Neuron (in vitro differentiated cells): Measurements from ENCODE around the gene TMEM18.
A peak's percentile ranks its signal among the peaks of the same experiment; 100 is the strongest.
"Not testable (repeated sequence)": the region's sequence is repeated elsewhere in the genome, so short reads cannot be mapped to it uniquely, and the experiment has no call there.

Source experiments
- H2AFZ ChIP-seq: one replicate; pipeline ENCODE4 v1.6.1; 2013; ENCODE audit warnings: low read depth, mild to moderate bottlenecking, inconsistent platforms, low read length, moderate library complexity
- H3K27me3 ChIP-seq: one replicate; pipeline ENCODE4 v1.6.1; 2013; ENCODE audit warnings: low read length; ENCODE audit not compliant: insufficient read depth
- H3K36me3 ChIP-seq: one replicate; pipeline ENCODE4 v1.6.1; 2013; ENCODE audit warnings: low read length; ENCODE audit not compliant: insufficient read depth
- H3K4me1 ChIP-seq: one replicate; pipeline ENCODE4 v1.6.1; 2013; ENCODE audit warnings: low read length; ENCODE audit not compliant: insufficient read depth
- H3K4me3 ChIP-seq: 2 replicates; pipeline ENCODE4 v1.5.1; 2013; ENCODE audit warnings: mild to moderate bottlenecking, low read length, moderate library complexity
- H3K9me3 ChIP-seq: one replicate; pipeline ENCODE4 v1.6.1; 2013; ENCODE audit warnings: low read length

TMEM18 gene

DNA sequence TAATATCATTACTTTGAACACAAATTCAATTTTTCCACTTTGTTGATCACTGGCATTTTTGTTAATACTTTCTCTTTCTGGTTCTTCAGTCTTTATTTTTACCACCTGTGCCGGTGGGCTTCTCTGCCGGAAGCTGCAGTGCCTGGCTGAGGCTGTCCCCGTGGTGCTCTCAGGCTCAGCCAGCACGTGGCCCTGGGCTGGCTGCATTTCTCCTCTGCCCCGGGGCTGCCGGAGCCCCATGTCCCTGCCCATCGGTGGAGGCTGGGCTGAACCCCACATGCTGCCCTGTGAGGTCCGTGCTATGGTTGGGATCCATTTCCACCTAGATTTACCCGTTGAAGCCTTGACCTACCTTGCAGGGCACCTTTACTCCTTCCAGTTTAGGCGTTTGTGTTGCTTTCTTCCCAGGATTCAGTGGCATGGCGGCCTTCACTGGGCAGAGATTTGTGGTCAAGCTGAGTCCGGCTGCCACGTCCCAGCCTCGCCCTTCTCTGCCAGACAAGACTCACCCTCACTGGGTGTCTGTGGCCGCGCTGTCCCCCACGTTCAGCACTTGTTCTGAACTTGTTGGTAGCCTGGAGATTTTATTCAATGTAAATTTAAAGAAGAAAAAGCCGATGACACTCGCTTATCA lies 12.8 kb upstream of the TMEM18 start:
- Histone ChIP-seq H3K9me3 (peaks cover 7% of the 10 kb centered on the region), H3K4me1 (no peaks in the 10 kb centered on the region), H3K27me3 (no peaks in the 10 kb centered on the region), H3K4me3 (no peak overlapping the region), H2AFZ (no peak overlapping the region), H3K36me3 (no peaks in the 10 kb centered on the region)

DNA sequence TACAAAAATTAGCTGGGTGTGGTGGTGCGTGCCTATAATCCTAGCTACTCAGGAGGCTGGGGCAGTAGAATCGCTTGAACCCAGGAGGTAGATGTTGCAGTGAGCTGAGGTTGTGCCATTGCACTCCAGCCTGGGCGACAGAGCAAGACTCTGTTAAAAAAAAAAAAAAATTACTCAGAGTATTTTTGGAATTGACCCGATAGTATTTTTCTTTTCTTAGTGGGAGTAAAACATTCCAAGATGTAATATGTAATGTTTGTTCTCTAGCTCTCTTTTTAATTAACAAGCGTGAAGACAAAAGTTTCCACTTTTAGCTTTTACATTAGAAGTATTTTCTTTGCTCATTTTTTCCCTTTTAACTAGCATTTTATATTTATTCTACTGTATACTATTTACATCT lies 12.0 kb upstream of the TMEM18 start:
- H3K4me3 ChIP-seq, result no peak overlapping the region

DNA sequence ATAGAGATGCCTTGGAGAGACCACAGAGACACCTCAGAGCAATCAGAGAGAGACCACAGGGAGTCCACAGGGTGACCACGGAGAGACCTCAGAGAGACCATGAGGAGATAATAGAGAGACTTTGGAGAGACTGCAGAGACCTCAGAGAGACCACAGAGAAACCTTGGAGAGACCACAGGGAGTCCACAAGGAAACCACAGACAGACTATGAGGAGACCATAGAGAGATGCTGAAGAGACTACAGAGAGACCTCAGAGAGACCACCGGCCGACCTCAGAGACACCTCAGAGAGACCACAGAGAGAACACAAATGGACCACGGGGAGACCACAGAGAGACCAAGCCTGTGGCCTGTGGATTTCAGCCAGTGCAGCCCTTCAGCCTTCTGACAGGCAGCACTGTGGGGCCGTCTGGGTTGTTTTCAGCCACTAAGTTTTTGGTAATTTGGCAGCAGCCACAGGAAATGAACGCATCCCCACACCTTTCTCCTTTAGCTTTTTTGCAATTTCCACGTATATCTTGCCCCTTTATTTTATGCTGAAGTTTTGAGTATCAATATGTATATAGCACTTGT lies 11.4 kb upstream of the TMEM18 start:
- H3K36me3 ChIP-seq, result no peaks in the 10 kb centered on the region
- H3K27me3 ChIP-seq, result no peaks in the 10 kb centered on the region
- no peaks in the 10 kb centered on the region for H3K4me1 ChIP-seq
- H2AFZ ChIP-seq, result no peak overlapping the region
- H3K4me3 ChIP-seq, result no peak overlapping the region
- H3K9me3 ChIP-seq, result peaks cover 12% of the 10 kb centered on the region

More for the DNA sequence above, 12.0 kb upstream of the TMEM18 start:
- Histone ChIP-seq H3K27me3 (no peaks in the 10 kb centered on the region), H3K9me3 (peaks cover 7% of the 10 kb centered on the region), H3K4me1 (no peaks in the 10 kb centered on the region), H2AFZ (no peak overlapping the region), H3K36me3 (no peaks in the 10 kb centered on the region)

DNA sequence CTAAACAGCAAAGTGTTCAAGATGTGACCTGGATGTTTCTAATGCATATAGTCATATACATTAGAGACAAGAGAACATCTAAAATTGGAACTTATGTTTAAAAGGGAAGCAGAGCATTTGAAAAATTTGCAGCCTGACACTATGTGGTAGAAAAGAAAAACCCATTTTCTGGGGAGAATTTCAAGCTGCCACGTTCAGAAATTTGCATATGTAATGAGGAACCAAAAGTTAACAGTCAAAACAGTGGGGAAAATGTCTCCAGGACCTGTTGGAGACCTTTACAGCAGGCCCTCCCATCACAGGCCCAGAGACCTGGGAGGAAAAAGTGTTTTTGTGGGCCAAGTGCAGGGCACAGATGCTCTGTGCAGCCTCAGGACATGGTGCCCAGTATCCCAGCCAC lies 8.2 kb upstream of the TMEM18 start:
- no peaks in the 10 kb centered on the region for H3K36me3 ChIP-seq
- H3K9me3 ChIP-seq, result peaks cover 13% of the 10 kb centered on the region
- no peak overlapping the region for H2AFZ ChIP-seq
- H3K4me1 ChIP-seq, result peaks cover 5% of the 10 kb centered on the region
- no peak overlapping the region for H3K4me3 ChIP-seq
- H3K27me3 ChIP-seq, result no peaks in the 10 kb centered on the region

DNA sequence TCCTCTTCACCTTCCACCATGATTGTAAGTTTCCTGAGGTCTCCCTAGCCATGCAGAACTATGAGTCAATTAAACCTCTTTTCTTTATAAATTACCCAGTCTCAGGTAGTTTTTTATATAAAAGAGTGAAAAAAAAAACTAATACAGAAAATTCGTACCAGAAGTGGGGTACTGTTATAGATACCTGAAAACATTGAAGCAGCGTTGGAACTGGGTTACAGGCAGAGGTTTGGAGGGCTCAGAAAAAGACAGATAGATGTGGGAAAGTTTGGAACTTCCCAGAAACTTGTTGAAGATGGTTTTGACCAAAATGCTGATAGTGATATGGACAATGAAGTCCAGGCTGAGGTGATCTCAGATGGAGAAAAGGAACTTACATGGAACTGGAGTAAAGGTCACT lies 7.7 kb upstream of the TMEM18 start:
- H3K4me1 ChIP-seq, H3K36me3 ChIP-seq, H3K4me3 ChIP-seq, H3K27me3 ChIP-seq, H2AFZ ChIP-seq: not testable (repeated sequence)
- peaks cover 13% of the 10 kb centered on the region for H3K9me3 ChIP-seq

DNA sequence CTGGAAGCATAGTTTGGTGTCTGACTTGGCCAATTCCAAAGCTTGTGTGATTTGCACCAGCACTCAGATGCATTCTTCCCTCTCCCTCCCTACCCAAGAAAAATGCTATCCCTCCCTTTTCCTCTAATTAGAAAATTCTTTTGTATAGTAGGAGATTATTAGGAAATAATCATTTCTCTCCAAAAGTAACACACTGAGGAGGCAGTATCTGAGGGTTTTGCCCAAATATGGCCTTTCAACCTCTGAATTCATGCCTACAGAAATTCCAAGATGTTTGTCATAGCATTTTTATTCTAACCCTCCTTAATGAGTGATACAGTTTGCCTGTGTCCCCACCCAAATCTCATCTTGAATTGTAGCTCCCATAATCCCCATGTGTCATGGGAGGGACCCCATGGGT lies 5.0 kb upstream of the TMEM18 start:
- H3K4me3 ChIP-seq, result no peak overlapping the region
- H3K27me3 ChIP-seq, result no peaks in the 10 kb centered on the region
- H3K36me3 ChIP-seq, result no peaks in the 10 kb centered on the region
- H3K4me1 ChIP-seq, result peaks cover 9% of the 10 kb centered on the region
- no peak overlapping the region for H2AFZ ChIP-seq
- H3K9me3 ChIP-seq, result peaks cover 13% of the 10 kb centered on the region

DNA sequence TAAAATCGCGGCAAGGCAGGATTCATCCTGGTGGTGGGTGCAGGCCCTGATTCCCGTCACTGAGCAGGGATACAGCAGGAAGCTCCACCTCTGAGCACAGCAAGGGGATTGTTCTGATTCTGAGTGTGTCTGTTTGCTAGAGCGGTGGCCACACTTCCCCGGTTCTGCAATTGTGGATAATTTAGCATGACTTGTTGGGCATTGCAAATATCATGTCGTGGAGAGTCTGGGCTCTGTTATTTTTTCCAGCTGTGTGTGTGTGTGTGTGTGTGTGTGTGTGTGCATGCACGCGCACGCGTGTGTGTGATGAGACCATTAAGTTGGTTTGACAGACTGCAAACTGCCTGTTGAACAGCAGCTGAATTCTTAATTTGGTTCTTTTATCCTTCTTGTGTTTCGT lies 4.1 kb upstream of the TMEM18 start:
- Histone ChIP-seq H3K36me3 (no peaks in the 10 kb centered on the region), H3K4me1 (peaks cover 9% of the 10 kb centered on the region), H3K9me3 (peaks cover 13% of the 10 kb centered on the region)

DNA sequence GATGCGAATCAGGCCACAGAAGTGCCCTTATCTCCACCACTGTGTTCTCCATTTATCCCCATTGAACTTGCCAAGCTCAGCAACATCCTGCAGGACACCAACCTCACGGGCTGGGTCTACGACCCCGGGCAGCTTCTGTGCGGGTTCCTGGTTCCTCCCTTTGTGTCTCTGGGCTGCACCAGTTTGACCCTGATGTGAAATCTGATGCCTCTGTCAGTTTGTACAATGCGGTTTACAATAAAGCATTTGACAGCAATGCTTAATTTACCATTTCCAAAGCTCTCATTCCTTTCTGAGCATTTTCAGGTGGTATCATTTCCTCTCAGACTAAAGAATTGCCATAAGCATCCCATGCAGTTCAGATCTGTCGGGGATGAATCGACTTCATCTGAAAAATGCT lies 3.3 kb upstream of the TMEM18 start:
- H3K27me3 ChIP-seq, result no peaks in the 10 kb centered on the region

More for the DNA sequence above, 4.1 kb upstream of the TMEM18 start:
- no peak overlapping the region for H3K4me3 ChIP-seq
- no peaks in the 10 kb centered on the region for H3K27me3 ChIP-seq
- no peak overlapping the region for H2AFZ ChIP-seq

DNA sequence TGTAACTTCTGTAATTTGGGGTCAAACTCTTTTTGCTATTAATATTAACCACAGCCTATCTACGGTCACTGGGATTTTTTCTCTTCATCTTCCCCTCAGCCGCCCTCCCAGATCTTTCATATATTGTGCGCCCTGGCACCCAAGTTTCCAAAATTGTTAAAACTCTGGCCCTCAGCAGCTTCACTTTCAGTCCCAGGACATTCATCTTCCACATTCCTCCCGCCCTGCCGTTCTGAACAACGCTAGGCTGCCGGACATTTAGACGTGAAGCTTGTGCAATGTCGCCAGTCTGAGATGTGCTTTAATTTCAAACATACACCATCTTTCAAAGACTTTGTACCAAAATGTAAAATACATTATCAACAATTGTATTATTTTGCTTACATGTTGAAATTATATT lies 1.8 kb upstream of the TMEM18 start:
- no peak overlapping the region for H2AFZ ChIP-seq
- H3K36me3 ChIP-seq, result peaks cover 3% of the 10 kb centered on the region
- peaks cover 22% of the 10 kb centered on the region for H3K4me1 ChIP-seq
- H3K27me3 ChIP-seq, result no peaks in the 10 kb centered on the region
- H3K4me3 ChIP-seq, result no peak overlapping the region
- peaks cover 5% of the 10 kb centered on the region for H3K9me3 ChIP-seq

More for the DNA sequence above, 3.3 kb upstream of the TMEM18 start:
- Histone ChIP-seq H3K9me3 (peaks cover 7% of the 10 kb centered on the region), H3K4me3 (no peak overlapping the region), H3K36me3 (peaks cover under 1% of the 10 kb centered on the region), H3K4me1 (peaks cover 17% of the 10 kb centered on the region), H2AFZ (no peak overlapping the region)

DNA sequence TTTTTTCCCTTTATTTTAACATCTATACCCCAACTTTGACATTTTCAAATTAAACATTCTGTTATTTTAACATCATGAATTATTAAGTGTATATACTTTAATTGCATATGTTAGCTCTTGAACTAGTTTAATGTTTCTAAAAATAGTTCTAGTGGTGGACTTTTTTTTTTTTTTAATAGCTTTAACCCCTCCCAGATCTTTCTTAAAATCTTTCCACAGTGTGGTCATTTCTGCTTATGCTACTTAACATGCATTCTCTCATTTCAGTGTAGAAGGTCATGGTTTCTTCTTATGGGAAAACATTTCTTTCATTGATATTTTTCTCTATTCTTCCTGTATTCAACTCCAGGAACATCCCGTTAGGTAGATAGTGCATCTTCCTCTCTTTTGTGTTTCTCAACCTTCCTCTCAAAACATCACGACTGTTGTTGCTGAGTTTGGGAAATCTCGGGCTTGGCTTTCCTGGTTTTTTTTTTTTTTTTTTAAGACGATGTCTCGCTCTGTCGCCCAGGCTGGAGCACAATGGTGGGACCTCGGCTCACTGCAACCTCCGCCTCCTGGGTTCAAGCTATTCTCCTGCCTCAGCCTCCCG lies 849 bp upstream of the TMEM18 start:
- peak overlapping the region; percentile 10 for H2AFZ ChIP-seq
- no peaks in the 10 kb centered on the region for H3K9me3 ChIP-seq
- H3K36me3 ChIP-seq, result peaks cover 3% of the 10 kb centered on the region
- no peaks in the 10 kb centered on the region for H3K27me3 ChIP-seq
- peak overlapping the region; percentile 72 for H3K4me3 ChIP-seq
- H3K4me1 ChIP-seq, result peaks cover 25% of the 10 kb centered on the region

DNA sequence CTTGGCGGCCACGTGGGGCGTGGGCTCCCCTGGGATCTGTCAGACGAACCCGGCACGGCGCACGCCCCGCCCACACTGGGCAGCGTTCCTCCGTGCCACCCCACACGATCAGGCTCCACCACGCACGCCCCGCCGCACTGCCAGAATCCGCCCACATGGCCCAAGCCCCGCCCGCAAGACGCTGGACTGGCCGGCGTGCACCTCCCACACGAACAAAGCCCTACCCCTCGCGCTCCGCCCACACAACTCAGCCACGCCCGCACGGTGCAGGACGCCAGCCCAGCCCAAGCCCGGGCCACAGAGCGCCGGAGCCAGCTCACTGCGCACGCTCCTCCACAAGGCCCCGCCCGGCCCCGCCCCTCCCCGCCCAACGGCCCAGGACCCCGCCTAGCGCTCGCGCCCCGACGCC lies 555 bp downstream of the TMEM18 start:
- H2AFZ ChIP-seq, result peak overlapping the region; percentile 49

DNA sequence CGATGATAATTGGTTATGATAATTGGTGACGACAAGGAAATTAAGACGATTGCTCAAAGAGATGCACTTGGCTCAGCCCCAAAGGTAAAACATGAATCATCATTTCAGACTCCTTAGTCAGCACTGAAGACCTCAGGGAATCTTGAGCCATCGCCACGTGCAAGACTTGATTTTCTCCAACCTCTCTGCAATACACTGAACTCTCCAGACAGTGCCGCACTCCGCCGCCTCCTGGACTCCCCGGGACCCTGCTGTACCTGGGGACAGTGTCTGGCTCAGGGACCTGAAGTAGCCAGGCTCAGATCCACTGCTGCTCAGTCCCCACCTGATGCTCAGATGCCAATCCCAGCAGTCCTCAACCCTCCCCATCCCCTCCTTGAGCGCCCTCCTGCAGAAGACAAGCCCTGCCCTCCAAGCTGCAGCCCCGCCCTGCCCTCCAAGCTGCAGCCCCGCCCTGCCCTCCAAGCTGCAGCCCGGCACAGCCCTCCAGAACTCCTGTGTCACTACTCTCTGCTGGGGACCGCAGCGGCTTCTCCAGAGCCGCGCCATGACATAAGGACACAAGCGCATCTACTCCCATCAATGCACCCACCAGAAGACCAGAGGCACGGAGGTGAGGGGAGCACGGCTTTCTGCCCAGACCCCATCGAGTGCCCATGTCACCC lies 1.1 kb downstream of the TMEM18 start:
- Histone ChIP-seq H2AFZ (peak overlapping the region; percentile 49), H3K9me3 (no peaks in the 10 kb centered on the region), H3K4me3 (peak overlapping the region; percentile 82), H3K36me3 (peaks cover 8% of the 10 kb centered on the region), H3K27me3 (no peaks in the 10 kb centered on the region), H3K4me1 (peaks cover 25% of the 10 kb centered on the region)

More for the DNA sequence above, 555 bp downstream of the TMEM18 start:
- Histone ChIP-seq H3K27me3 (no peaks in the 10 kb centered on the region), H3K4me1 (peaks cover 25% of the 10 kb centered on the region), H3K9me3 (no peaks in the 10 kb centered on the region), H3K4me3 (peak overlapping the region; percentile 82), H3K36me3 (peaks cover 8% of the 10 kb centered on the region)

DNA sequence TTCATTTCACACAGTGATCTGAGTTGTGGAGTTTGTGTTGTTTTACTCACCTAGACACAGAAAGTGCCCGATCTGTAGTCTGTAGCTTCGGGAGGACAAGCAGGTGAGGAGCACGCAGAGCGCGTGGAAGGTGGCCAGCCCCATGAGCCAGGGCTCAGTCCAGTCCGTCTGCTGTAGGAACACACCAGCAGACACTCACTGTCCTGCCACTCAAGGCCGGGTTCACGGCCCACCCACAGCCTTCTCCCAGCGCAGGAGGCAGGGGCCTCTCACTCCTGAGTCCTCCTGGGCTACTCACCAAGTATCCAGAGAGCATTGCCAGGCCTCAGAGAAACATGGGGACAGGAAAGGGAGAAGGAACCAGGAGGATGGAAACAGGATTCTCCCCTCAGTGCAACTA lies 1.7 kb downstream of the TMEM18 start:
- Histone ChIP-seq H3K4me1 (peaks cover 20% of the 10 kb centered on the region), H3K9me3 (no peaks in the 10 kb centered on the region), H2AFZ (no peak overlapping the region), H3K27me3 (no peaks in the 10 kb centered on the region), H3K36me3 (peaks cover 12% of the 10 kb centered on the region), H3K4me3 (peak overlapping the region; percentile 82)
